Glomerular endothelial cell (primary cell): ENCODE measurements around the gene RNF4. TPM values are rescaled to one million over a fixed set of nuclear protein-coding genes. Genes with fewer than 3 reads are reported as not detected.
"Not testable (repeated sequence)": the region's sequence is repeated elsewhere in the genome, so short reads cannot be mapped to it uniquely, and the experiment has no call there.

ENCODE experiments used
- DNase-seq: peaks from one replicate; pipeline ENCODE4 v3.0.0-alpha.2; 2011; ENCODE audit warnings: low read depth, low spot score; ENCODE audit errors: extremely low read depth
- total RNA-seq: library from RNA; depleted of rRNA; stranded (reverse); fragments of >200 nt; gene quantifications from 2 replicates; pipeline ENCODE4 v1.2.3, GENCODE V29; 2015

The RNF4 gene, protein sequence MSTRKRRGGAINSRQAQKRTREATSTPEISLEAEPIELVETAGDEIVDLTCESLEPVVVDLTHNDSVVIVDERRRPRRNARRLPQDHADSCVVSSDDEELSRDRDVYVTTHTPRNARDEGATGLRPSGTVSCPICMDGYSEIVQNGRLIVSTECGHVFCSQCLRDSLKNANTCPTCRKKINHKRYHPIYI
- 59.9 and 65.5 TPM in 2 replicates for total RNA-seq

DNA sequence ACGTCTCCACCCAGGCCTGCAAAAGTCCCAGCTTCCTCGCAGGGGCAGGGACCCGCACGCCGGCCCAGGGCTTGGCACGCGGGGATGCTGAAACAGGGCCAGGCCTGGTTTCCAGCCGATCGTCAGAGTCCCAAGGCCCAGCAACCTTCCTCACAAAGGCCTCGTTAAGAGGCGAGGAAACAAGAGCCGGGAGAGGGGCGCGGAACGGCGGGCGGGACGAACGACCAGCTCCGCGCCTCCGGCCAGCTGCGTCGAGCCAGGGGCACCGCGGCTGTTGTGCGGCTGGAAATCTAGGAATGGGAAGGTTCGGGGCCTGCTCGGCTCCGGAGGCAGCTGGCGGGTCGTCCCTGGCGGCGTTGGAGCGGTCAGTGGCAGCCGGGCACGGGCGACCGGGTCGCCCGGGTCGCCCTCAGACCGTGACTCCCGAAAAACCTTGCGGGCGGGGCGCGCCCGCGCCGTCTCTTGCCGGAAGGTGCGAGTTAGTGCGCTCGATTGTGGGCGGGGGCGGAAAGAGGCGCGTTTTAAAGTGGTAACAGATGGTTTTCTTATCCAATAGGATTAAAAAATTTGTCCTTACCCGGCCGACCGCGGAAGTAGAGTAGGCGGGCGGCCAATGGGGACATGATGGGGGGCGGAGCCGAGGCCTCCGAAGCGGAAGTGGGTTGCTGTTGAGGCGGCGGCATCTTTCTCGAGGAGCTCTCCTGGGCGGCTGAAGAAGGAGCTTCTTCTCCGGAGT lies at the start of gene RNF4:
RNF4 (plus strand) TSS at position 651 of the 736 bp plus-strand sequence. CDS start 21,388 bp downstream, outside the sequence.
- DNase-seq = peak; percentile 45

- DNase-seq = no peak
Observed at GRCh38 chr4:2419814-2420213, 49.1 kb upstream of the RNF4 start.

DNA sequence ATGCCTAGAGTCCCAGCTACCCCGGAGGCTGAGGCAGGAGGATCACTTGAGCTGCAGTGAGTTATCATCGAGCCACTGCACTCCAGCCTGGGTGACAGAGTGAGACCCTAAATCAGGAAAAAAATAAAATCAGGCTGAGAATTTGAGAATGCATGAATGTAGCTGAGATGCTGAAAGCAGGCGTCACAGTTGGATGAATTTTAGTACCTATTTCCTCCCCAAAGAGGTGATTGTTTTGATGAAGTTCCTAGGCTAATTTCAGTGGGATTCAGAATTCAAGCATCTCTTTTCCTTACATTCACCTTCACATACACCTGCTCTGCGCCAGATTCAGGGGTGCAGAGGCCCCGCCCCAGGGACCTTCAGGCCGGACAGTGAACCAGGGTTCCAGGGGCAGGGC lies 47.0 kb upstream of the RNF4 start:
- no peak for DNase-seq

GRCh38 chr4:2423066-2423465 lies 45.8 kb upstream of the RNF4 start:
- DNase-seq = no peak

DNA sequence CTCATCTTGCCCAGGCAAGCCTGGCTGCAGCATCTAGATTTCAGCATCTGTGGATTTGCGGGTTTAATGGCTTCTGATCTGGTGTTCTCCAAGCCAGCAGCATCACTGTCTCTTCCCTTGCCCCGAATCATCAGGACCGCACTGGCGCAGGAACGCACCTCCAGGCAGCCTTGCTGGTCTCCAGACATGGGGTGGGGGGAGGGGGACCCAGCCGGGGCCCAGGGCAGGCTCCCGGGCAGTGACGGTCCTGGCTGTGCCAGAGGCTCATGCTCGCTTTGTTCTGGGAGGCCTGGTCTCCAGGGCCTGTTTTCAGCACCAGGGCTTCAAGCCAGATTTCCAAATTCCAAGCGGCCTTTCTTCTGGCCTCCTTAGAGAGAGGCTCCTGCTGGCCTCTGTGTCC lies 45.2 kb upstream of the RNF4 start:
- no peak for DNase-seq

DNA sequence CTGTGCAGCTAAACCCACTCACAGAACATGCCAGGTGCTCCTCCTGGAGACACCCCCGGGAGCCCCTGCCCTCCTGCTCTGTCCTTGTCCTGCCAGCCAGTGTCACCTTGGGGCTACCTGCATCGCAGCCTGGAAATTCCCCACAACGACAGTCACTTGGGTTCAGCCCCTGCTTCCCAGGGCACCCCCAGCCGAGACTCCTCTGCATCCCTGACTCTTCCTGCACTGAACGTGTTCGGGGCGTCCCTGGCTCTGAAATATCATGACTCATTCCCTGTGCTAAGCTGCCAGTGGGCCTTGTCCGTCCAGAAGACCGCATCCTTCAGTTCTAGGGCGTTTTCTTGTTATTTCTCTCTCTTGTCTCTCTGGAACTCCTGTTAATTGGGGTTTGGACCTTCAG lies 44.3 kb upstream of the RNF4 start:
- no peak for DNase-seq

- DNase-seq = no peak
Observed at GRCh38 chr4:2425386-2426068, 43.4 kb upstream of the RNF4 start.

GRCh38 chr4:2426069-2426397 lies 42.9 kb upstream of the RNF4 start:
- no peak for DNase-seq

DNA sequence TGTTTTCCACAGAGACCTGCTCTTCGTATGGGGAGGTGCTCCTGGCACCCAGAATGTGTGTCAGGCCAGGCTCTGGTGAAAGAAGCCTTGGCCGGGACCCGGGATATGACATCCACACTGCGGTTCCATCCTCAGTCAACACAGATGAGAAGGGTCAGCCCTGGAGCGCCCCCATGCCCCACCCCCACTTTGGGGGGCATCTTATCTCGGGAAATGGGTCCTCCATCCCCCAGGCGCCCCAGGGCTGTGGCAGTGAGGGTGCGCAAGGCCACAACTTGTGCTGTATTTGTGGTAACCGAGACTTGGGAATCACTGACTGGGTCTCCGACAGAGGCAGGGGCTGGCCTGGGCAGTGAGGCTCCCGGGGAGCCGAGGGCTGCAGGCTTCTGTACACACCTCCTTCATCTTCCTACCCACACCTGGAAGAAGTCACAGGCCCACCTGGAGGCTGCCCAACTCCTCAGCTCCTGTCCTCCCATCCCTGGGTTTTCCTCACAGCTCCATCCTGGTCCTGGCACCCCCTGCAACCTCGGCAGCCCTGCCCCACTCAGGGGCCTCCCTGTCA lies 42.1 kb upstream of the RNF4 start:
- DNase-seq = no peak

GRCh38 chr4:2427383-2428334 lies 41.2 kb upstream of the RNF4 start:
- DNase-seq = no peak

DNA sequence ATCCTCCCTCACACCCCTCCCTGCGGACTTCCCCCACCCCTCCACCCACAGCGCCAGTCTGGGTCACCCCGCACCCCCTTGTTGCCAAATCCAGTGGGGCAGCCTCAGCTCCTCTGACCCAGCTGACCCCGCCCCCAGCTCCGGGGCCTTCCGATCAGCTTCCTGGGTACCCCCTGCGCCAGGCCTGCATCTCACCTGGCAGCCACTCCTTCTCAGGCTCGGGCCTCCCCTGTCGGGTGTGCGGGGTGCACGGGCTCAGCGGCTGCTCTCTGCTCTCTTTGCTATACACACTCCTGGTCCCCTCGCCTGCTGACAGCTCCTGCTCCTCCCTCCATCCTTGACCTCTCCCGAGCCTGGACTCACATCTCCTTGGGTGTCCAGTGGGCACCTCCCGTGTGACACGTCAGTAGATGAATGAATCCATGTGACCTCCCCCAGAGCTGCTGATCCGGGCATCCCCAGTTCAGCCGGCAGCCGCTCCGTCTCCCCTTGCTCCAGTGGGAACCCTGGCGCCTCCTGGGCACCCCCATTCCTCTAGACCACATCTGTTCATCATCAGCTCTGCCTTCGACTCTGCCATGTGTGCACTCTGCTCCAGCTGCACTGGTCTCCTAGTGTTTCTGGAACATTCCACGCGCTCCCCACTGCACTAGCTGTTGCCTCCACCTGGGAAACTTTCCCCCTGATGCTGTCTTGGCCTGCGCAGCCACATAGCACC lies 40.3 kb upstream of the RNF4 start:
- DNase-seq = no peak

- not testable (repeated sequence) for DNase-seq
Observed at GRCh38 chr4:2429945-2430757, 38.8 kb upstream of the RNF4 start.

GRCh38 chr4:2432004-2432403 lies 36.9 kb upstream of the RNF4 start:
- no peak for DNase-seq

DNA sequence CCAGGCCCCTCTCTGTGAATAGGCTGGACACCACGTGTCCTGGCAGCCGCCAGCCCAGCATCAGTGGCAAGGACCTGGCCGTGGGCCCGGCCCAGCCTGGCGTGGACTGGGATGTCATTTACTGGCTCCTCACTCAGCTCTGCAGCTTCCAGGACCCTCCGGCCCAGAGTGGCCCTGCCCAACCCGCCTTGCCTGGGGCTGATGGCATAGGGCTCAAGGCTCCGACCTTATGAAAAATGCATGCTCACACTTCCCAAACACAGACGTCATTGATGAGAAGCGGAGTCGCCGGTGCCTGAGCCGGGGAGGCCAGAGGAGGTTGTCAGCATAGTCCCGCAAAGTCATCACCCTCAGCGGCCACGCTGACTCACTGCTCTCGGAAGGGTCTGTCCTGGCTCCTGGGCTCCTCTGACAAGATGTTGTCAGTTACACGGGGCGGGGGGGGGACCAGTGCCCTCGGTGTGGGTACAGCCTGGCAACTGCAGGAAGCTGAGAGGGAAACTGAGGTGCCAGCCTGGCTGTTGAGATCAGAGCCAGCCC lies 35.8 kb upstream of the RNF4 start:
- DNase-seq = no peak

DNA sequence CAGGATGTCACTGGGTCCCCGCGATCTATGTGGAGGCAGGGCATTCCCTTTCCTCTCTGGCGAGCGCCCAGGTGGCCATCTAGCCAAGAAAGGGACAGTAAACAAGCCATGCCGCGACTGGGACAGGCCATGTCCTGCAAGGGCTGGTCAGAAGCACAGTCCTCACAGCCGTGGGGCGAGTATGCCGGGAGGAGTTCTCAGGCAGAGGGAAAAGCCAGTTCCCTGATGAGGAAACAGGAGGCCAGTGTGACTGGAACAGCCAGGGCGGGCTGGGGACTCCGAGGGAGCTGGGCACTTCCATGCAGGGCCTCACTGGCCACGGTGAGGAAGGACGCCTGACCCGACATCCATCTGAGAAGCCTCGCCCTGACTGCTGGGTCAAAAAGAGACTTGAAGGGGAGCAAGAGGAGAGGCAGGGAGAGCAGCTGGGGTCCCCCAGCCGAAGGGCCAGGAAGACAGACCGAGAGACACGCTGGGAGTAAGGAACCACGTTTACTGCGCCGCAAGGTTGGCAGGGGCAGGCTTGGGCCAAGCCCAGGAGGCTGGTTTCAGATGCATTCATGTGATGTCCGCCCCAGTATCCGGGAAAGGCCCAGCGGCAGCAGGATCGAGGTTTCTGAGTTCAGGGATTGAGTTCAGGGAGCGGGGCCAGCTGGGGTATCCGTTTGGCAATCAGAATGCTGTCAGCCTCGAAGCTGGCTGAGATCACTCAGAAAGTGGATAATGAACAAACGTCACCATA lies 35.1 kb upstream of the RNF4 start:
- DNase-seq = no peak

GRCh38 chr4:2434420-2434819 lies 34.5 kb upstream of the RNF4 start:
- DNase-seq = no peak

- no peak for DNase-seq
Observed at GRCh38 chr4:2436301-2436700, 32.6 kb upstream of the RNF4 start.

DNA sequence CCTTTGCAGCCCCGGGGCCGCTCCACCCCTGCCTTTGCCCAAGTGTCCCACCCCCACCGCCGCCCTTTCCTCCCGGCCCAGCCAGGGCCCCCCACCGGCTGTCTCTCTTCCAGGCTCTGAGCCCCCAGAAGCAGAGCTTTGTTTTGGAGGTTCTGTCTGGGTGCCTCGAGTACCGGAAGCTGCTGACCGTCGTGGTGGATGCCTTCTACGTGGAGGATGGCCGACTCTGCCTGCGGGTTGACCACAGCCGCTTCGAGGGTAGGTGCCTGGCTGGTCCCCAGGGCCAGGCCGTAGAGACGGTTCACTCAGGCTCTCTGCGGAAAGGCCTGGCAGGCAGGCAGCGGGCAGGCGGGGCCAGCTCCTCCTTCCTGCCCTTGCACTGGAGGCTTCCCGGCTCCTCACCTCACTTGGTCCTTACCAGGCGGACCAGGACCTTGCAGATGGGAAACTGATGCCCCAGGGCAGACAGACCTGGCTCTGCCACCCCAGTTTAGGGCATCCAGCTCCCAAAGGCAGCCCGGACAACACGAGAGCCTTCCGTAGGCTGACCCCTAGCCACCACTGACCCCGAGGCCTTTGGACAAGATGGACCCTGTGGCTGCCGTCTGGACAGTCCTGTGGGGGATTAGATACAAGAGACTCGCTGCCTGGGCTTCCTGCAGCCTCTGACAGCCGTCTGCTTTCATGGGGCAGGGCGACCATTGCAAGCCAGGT lies 32.0 kb upstream of the RNF4 start:
- DNase-seq = no peak
